ENCODE data around the gene HUS1.

- no peak for TF ChIP-seq CTCF (IDR thresholded peaks at IDR 0.05; ENCODE audit: insufficient read depth, low read depth, low read length)
- no peak for TF ChIP-seq EZH2 (IDR thresholded peaks at IDR 0.05; ENCODE audit: insufficient read depth, low read length)
Observed at GRCh38 chr7:48011323-48011722, 31.9 kb upstream of the HUS1 start.

All from astrocyte (in vitro differentiated cells and primary cell).